Activated CD4-positive, alpha-beta memory T cell treated with anti-CD3 and anti-CD28 coated beads for 36 hours (primary cell): ENCODE results near the gene HACD2. TPM values are rescaled to one million over a fixed set of nuclear protein-coding genes. Genes with fewer than 3 reads are reported as not detected.

Source experiments
- CTCF ChIA-PET: fragments of 350-600 bp; sonication (Branson Sonifier 250); formaldehyde crosslinking; loops from one replicate; lab custom pipeline; 2021; ENCODE audit warnings: antibody characterized with exemption, inconsistent platforms; lab: Charles Lee
- POLR2A ChIA-PET: fragments of 350-600 bp; sonication (Branson Sonifier 250); formaldehyde crosslinking; loops from one replicate; lab custom pipeline; 2021; ENCODE audit warnings: antibody characterized with exemption; lab: Charles Lee
- DNase-seq: peaks from one replicate; pipeline ENCODE4 v3.0.0-alpha.2; 2020
- H3K27ac Mint-ChIP-seq: one replicate; pipeline ENCODE4 v1.8.0; 2021; ENCODE audit warnings: mixed read lengths
- H3K27me3 Mint-ChIP-seq: one replicate; pipeline ENCODE4 v1.8.0; 2021; ENCODE audit warnings: mixed read lengths
- H3K36me3 Mint-ChIP-seq: one replicate; pipeline ENCODE4 v1.8.0; 2021; ENCODE audit warnings: mixed read lengths
- H3K4me1 Mint-ChIP-seq: one replicate; pipeline ENCODE4 v1.8.0; 2021; ENCODE audit warnings: low read depth, mixed read lengths
- H3K4me3 Mint-ChIP-seq: one replicate; pipeline ENCODE4 v1.8.0; 2021; ENCODE audit warnings: mild to moderate bottlenecking, mixed read lengths
- H3K9me3 Mint-ChIP-seq: one replicate; pipeline ENCODE4 v1.8.0; 2021; ENCODE audit warnings: mixed read lengths
- intact Hi-C: fragments of 100-400 bp; cut with micrococcal nuclease; formaldehyde crosslinking; loops from one replicate; pipeline ENCODE4 v1.15.1; 2023
- total RNA-seq, 2 experiments: library from RNA; stranded (reverse); gene quantifications; one replicate each; pipeline ENCODE4 v1.2.3, GENCODE V29; 2021

Gene HACD2
- total RNA-seq, 2 experiments from 2014 or later, result 27.0 to 27.9 TPM

GRCh38 chr3:123469323-123469995 lies 115.4 kb downstream of the HACD2 start:
- intact Hi-C loops, result no loop called here
- H3K4me1 Mint-ChIP-seq, result no peaks in the 10 kb centered on the region
- CTCF ChIA-PET, result no interaction called here
- DNase-seq, result no peak
- no peaks in the 10 kb centered on the region for H3K9me3 Mint-ChIP-seq
- peaks cover 6% of the 10 kb centered on the region for H3K27me3 Mint-ChIP-seq
- no peak overlapping the region for H3K4me3 Mint-ChIP-seq
- POLR2A ChIA-PET, result no interaction called here
- no peak overlapping the region for H3K27ac Mint-ChIP-seq
- no peaks in the 10 kb centered on the region for H3K36me3 Mint-ChIP-seq

- ChIA-PET POLR2A (no interaction called here), CTCF (interaction anchor here (0.9 kb wide), 1 partner anchor 129 kb away, joined by 3 read pairs; no protein-coding TSS in a partner anchor)
- H3K9me3 Mint-ChIP-seq, result no peaks in the 10 kb centered on the region
- peaks cover 3% of the 10 kb centered on the region for H3K27me3 Mint-ChIP-seq
- H3K27ac Mint-ChIP-seq, result no peak overlapping the region
- no peaks in the 10 kb centered on the region for H3K36me3 Mint-ChIP-seq
- DNase-seq, result no peak
- no peaks in the 10 kb centered on the region for H3K4me1 Mint-ChIP-seq
- H3K4me3 Mint-ChIP-seq, result no peak overlapping the region
- intact Hi-C loops, result no loop called here
These were observed 117.8 kb downstream of the HACD2 start for GRCh38 chr3:123467046-123467445.

- Mint-ChIP-seq H3K27me3 (peaks cover 3% of the 10 kb centered on the region), H3K36me3 (no peaks in the 10 kb centered on the region), H3K27ac (no peak overlapping the region), H3K4me1 (no peaks in the 10 kb centered on the region), H3K9me3 (no peaks in the 10 kb centered on the region), H3K4me3 (no peak overlapping the region)
- ChIA-PET CTCF (no interaction called here), POLR2A (no interaction called here)
- DNase-seq, result no peak
- intact Hi-C loops, result no loop called here
These were observed 120.6 kb downstream of the HACD2 start for GRCh38 chr3:123464211-123464610.

GRCh38 chr3:123459862-123460261 lies 125.0 kb downstream of the HACD2 start:
- Mint-ChIP-seq H3K4me3 (no peak overlapping the region), H3K36me3 (no peaks in the 10 kb centered on the region), H3K9me3 (no peaks in the 10 kb centered on the region), H3K4me1 (no peaks in the 10 kb centered on the region), H3K27ac (no peak overlapping the region), H3K27me3 (peaks cover 8% of the 10 kb centered on the region)
- intact Hi-C loops, result no loop called here
- ChIA-PET POLR2A (no interaction called here), CTCF (no interaction called here)
- DNase-seq, result no peak

GRCh38 chr3:123458255-123458654 lies 126.6 kb downstream of the HACD2 start:
- Mint-ChIP-seq H3K4me3 (no peak overlapping the region), H3K27ac (no peak overlapping the region), H3K36me3 (no peaks in the 10 kb centered on the region), H3K9me3 (no peaks in the 10 kb centered on the region), H3K27me3 (peaks cover 16% of the 10 kb centered on the region), H3K4me1 (no peaks in the 10 kb centered on the region)
- intact Hi-C loops, result no loop called here
- CTCF ChIA-PET, result interaction anchor here (1.7 kb wide), 1 partner anchor 31 kb away, joined by 5 read pairs; no protein-coding TSS in a partner anchor
- DNase-seq, result no peak
- POLR2A ChIA-PET, result no interaction called here

- no peak overlapping the region for H3K4me3 Mint-ChIP-seq
- no peaks in the 10 kb centered on the region for H3K36me3 Mint-ChIP-seq
- intact Hi-C loops, result no loop called here
- DNase-seq, result no peak
- H3K27ac Mint-ChIP-seq, result no peak overlapping the region
- peaks cover 16% of the 10 kb centered on the region for H3K27me3 Mint-ChIP-seq
- no peaks in the 10 kb centered on the region for H3K9me3 Mint-ChIP-seq
- no peaks in the 10 kb centered on the region for H3K4me1 Mint-ChIP-seq
- CTCF ChIA-PET, result interaction anchor here (1.7 kb wide), 1 partner anchor 31 kb away, joined by 5 read pairs; no protein-coding TSS in a partner anchor
- POLR2A ChIA-PET, result no interaction called here
These were observed 127.0 kb downstream of the HACD2 start for GRCh38 chr3:123457841-123458240.

- intact Hi-C loops, result no loop called here
- CTCF ChIA-PET, result no interaction called here
- POLR2A ChIA-PET, result no interaction called here
These were observed 131.2 kb downstream of the HACD2 start for GRCh38 chr3:123453675-123454074.

GRCh38 chr3:123451186-123451585 lies 133.7 kb downstream of the HACD2 start:
- H3K4me1 Mint-ChIP-seq, result peaks cover 2% of the 10 kb centered on the region
- DNase-seq, result no peak
- CTCF ChIA-PET, result no interaction called here
- H3K27me3 Mint-ChIP-seq, result peaks cover 35% of the 10 kb centered on the region
- intact Hi-C loops, result no loop called here
- H3K9me3 Mint-ChIP-seq, result no peaks in the 10 kb centered on the region
- no peak overlapping the region for H3K27ac Mint-ChIP-seq
- POLR2A ChIA-PET, result no interaction called here
- H3K36me3 Mint-ChIP-seq, result no peaks in the 10 kb centered on the region
- H3K4me3 Mint-ChIP-seq, result no peak overlapping the region

More at GRCh38 chr3:123453675-123454074, 131.2 kb downstream of the HACD2 start:
- no peak overlapping the region for H3K4me3 Mint-ChIP-seq
- no peaks in the 10 kb centered on the region for H3K4me1 Mint-ChIP-seq
- no peak for DNase-seq
- no peaks in the 10 kb centered on the region for H3K9me3 Mint-ChIP-seq
- H3K27ac Mint-ChIP-seq, result no peak overlapping the region
- H3K27me3 Mint-ChIP-seq, result peaks cover 26% of the 10 kb centered on the region
- no peaks in the 10 kb centered on the region for H3K36me3 Mint-ChIP-seq

- H3K36me3 Mint-ChIP-seq, result no peaks in the 10 kb centered on the region
- CTCF ChIA-PET, result interaction anchor here (1.0 kb wide), 1 partner anchor 39 kb away, joined by 3 read pairs; no protein-coding TSS in a partner anchor
- H3K4me1 Mint-ChIP-seq, result peaks cover 2% of the 10 kb centered on the region
- POLR2A ChIA-PET, result no interaction called here
- intact Hi-C loops, result loop anchor here (2.0 to 5.0 kb wide), 2 partner anchors 32 to 109 kb away; no protein-coding TSS in a partner anchor
- no peak for DNase-seq
- peaks cover 38% of the 10 kb centered on the region for H3K27me3 Mint-ChIP-seq
- peak overlapping the region; percentile 29 for H3K4me3 Mint-ChIP-seq
- H3K9me3 Mint-ChIP-seq, result no peaks in the 10 kb centered on the region
- no peak overlapping the region for H3K27ac Mint-ChIP-seq
These were observed 134.8 kb downstream of the HACD2 start for GRCh38 chr3:123449997-123450604.

GRCh38 chr3:123449102-123449996 lies 135.5 kb downstream of the HACD2 start:
- H3K4me3 Mint-ChIP-seq, result peak overlapping the region; percentile 29
- H3K27ac Mint-ChIP-seq, result no peak overlapping the region
- ChIA-PET POLR2A (no interaction called here), CTCF (interaction anchor here (1.0 to 2.0 kb wide), 5 partner anchors 40 to 110 kb away, joined by 3 to 13 read pairs (median 5); no protein-coding TSS in a partner anchor)
- peaks cover 2% of the 10 kb centered on the region for H3K4me1 Mint-ChIP-seq
- H3K27me3 Mint-ChIP-seq, result peaks cover 41% of the 10 kb centered on the region
- no peaks in the 10 kb centered on the region for H3K9me3 Mint-ChIP-seq
- DNase-seq, result no peak
- intact Hi-C loops, result loop anchor here (2.0 to 5.0 kb wide), 2 partner anchors 33 to 109 kb away; no protein-coding TSS in a partner anchor
- H3K36me3 Mint-ChIP-seq, result no peaks in the 10 kb centered on the region

- peak within 1 kb of the TSS; percentile 29 for H3K4me3 Mint-ChIP-seq
- intact Hi-C loops, result loop anchor here (2.0 to 5.0 kb wide), 2 partner anchors 34 to 110 kb away; no protein-coding TSS in a partner anchor
- peaks cover 2% of the 10 kb centered on the region for H3K4me1 Mint-ChIP-seq
- H3K27ac Mint-ChIP-seq, result no peak within 1 kb of the TSS
- POLR2A ChIA-PET, result no interaction called here
- no peaks in the 10 kb centered on the region for H3K9me3 Mint-ChIP-seq
- peaks cover 48% of the 10 kb centered on the region for H3K27me3 Mint-ChIP-seq
- CTCF ChIA-PET, result interaction anchor here (1.0 to 2.0 kb wide), 5 partner anchors 41 to 111 kb away, joined by 3 to 13 read pairs (median 4); no protein-coding TSS in a partner anchor
- no peaks in the 10 kb centered on the region for H3K36me3 Mint-ChIP-seq
- peak; percentile 10 for DNase-seq
These were observed 136.2 kb downstream of the HACD2 start, which contains the start of gene ADCY5 for GRCh38 chr3:123448536-123449101. Gene ADCY5 (minus strand): TSS chr3:123449090. CDS start chr3:123448545, 545 bp downstream.
